ENCODE data around the gene CSNK1G3. TPM values are rescaled to one million over a fixed set of nuclear protein-coding genes. Genes with fewer than 3 reads are reported as not detected.

CSNK1G3 gene
- total RNA-seq, 2 experiments from 2014 or later: 20.9 to 23.1 TPM

GRCh38 chr5:123558762-123559433, 46.9 kb downstream of the CSNK1G3 start:
- no peaks in the 10 kb centered on the region for H3K36me3 ChIP-seq (ENCODE audit: insufficient read depth, low read length)
- no peaks in the 10 kb centered on the region for H3K9me2 ChIP-seq (ENCODE audit: insufficient read depth, low read length)
- H3K4me3 ChIP-seq (ENCODE audit: low read depth, low read length, poor library complexity, severe bottlenecking): no peak overlapping the region
- no peak overlapping the region for H2AFZ ChIP-seq (ENCODE audit: low read length)
- ChIA-PET CTCF (ENCODE audit: unreplicated experiment) (no interaction called here), POLR2A (interaction anchor here (0.6 to 1.6 kb wide), 6 partner anchors 19 to 1103 kb away, joined by 3 to 5 read pairs (median 3); no protein-coding TSS in a partner anchor)
- H3K4me1 ChIP-seq (ENCODE audit: insufficient read depth, low read length, poor library complexity, severe bottlenecking): no peaks in the 10 kb centered on the region
- intact Hi-C loops (cut with micrococcal nuclease; ENCODE audit: unreplicated experiment): no loop called here
- BruUV-seq (replicated peaks): no TSS peak
- TF ChIP-seq CTCF (conservative IDR thresholded peaks at IDR 0.05; ENCODE audit: low read length) (no peak), EZH2phosphoT487 (IDR thresholded peaks at IDR 0.05; ENCODE audit: borderline replicate concordance, low read depth, low read length) (no peak)
- no peak for DNase-seq (ENCODE audit: low spot score)
- H3K9me3 ChIP-seq (ENCODE audit: low read length): no peaks in the 10 kb centered on the region
- H3K27ac ChIP-seq (ENCODE audit: low read depth, low read length, poor library complexity, severe bottlenecking): no peak overlapping the region
- H3K79me2 ChIP-seq (ENCODE audit: insufficient read depth, low read depth, low read length): no peaks in the 10 kb centered on the region
- H4K20me1 ChIP-seq (ENCODE audit: insufficient read depth, low read length): no peaks in the 10 kb centered on the region
- no peak overlapping the region for H3K4me2 ChIP-seq (ENCODE audit: low read length)

GRCh38 chr5:123559434-123559775, 47.4 kb downstream of the CSNK1G3 start:
- no peak overlapping the region for H2AFZ ChIP-seq (ENCODE audit: low read length)
- CTCF ChIA-PET (ENCODE audit: unreplicated experiment): no interaction called here
- POLR2A ChIA-PET: interaction anchor here (0.7 to 1.1 kb wide), 3 partner anchors 10 to 1324 kb away, joined by 3 read pairs; no protein-coding TSS in a partner anchor

More at GRCh38 chr5:123559434-123559775, 47.4 kb downstream of the CSNK1G3 start:
- H3K27ac ChIP-seq (ENCODE audit: low read depth, low read length, poor library complexity, severe bottlenecking): no peak overlapping the region
- no TSS peak for BruUV-seq (replicated peaks)
- no peaks in the 10 kb centered on the region for H3K9me2 ChIP-seq (ENCODE audit: insufficient read depth, low read length)
- no peaks in the 10 kb centered on the region for H3K36me3 ChIP-seq (ENCODE audit: insufficient read depth, low read length)
- no peaks in the 10 kb centered on the region for H3K4me1 ChIP-seq (ENCODE audit: insufficient read depth, low read length, poor library complexity, severe bottlenecking)
- TF ChIP-seq CTCF (conservative IDR thresholded peaks at IDR 0.05; ENCODE audit: low read length) (no peak), EZH2phosphoT487 (IDR thresholded peaks at IDR 0.05; ENCODE audit: borderline replicate concordance, low read depth, low read length) (no peak)
- no peaks in the 10 kb centered on the region for H3K79me2 ChIP-seq (ENCODE audit: insufficient read depth, low read depth, low read length)
- no peak overlapping the region for H3K4me2 ChIP-seq (ENCODE audit: low read length)
- intact Hi-C loops (cut with micrococcal nuclease; ENCODE audit: unreplicated experiment): no loop called here
- H4K20me1 ChIP-seq (ENCODE audit: insufficient read depth, low read length): no peaks in the 10 kb centered on the region
- H3K4me3 ChIP-seq (ENCODE audit: low read depth, low read length, poor library complexity, severe bottlenecking): no peak overlapping the region
- no peaks in the 10 kb centered on the region for H3K9me3 ChIP-seq (ENCODE audit: low read length)
- no peak for DNase-seq (ENCODE audit: low spot score)

Data from OCI-LY7 (cell line).